Measurements from ENCODE around the gene RIPOR3.

Gene RIPOR3

DNA sequence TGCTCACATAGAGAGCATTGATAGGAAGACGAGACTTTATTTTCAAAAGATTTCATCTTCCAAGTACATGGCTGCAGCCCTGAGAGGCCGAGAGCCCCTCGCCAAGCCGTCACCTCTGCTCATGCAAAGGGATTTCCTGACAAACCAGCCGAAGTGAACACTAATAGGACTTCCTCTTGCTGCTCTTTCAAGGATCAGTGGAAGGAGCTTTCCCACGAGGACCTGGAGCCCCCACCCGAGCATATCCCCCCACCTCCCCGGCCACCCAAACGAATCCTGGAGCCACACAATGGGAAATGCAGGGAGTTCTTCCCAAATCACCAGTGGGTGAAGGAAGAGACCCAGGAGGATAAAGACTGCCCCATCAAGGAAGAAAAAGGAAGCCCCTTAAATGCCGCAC, 111.8 kb downstream of the RIPOR3 start:
- DNase-seq (ENCODE audit: low read depth in 1 of 2, low spot score in 1 of 2): no peak
- TF ChIP-seq GABPA (IDR thresholded peaks at IDR 0.05; ENCODE audit: low read depth) (no peak), POLR2AphosphoS5 (IDR thresholded peaks at IDR 0.05; ENCODE audit: low read depth) (no peak), SPI1 (IDR thresholded peaks at IDR 0.05; ENCODE audit: borderline replicate concordance, low read depth) (no peak)
- TF ChIP-seq, protein P1, sequence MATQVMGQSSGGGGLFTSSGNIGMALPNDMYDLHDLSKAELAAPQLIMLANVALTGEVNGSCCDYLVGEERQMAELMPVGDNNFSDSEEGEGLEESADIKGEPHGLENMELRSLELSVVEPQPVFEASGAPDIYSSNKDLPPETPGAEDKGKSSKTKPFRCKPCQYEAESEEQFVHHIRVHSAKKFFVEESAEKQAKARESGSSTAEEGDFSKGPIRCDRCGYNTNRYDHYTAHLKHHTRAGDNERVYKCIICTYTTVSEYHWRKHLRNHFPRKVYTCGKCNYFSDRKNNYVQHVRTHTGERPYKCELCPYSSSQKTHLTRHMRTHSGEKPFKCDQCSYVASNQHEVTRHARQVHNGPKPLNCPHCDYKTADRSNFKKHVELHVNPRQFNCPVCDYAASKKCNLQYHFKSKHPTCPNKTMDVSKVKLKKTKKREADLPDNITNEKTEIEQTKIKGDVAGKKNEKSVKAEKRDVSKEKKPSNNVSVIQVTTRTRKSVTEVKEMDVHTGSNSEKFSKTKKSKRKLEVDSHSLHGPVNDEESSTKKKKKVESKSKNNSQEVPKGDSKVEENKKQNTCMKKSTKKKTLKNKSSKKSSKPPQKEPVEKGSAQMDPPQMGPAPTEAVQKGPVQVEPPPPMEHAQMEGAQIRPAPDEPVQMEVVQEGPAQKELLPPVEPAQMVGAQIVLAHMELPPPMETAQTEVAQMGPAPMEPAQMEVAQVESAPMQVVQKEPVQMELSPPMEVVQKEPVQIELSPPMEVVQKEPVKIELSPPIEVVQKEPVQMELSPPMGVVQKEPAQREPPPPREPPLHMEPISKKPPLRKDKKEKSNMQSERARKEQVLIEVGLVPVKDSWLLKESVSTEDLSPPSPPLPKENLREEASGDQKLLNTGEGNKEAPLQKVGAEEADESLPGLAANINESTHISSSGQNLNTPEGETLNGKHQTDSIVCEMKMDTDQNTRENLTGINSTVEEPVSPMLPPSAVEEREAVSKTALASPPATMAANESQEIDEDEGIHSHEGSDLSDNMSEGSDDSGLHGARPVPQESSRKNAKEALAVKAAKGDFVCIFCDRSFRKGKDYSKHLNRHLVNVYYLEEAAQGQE (IDR thresholded peaks at IDR 0.05; ENCODE audit: insufficient replicate concordance, low read depth): no peak
- TF ChIP-seq, protein P2, sequence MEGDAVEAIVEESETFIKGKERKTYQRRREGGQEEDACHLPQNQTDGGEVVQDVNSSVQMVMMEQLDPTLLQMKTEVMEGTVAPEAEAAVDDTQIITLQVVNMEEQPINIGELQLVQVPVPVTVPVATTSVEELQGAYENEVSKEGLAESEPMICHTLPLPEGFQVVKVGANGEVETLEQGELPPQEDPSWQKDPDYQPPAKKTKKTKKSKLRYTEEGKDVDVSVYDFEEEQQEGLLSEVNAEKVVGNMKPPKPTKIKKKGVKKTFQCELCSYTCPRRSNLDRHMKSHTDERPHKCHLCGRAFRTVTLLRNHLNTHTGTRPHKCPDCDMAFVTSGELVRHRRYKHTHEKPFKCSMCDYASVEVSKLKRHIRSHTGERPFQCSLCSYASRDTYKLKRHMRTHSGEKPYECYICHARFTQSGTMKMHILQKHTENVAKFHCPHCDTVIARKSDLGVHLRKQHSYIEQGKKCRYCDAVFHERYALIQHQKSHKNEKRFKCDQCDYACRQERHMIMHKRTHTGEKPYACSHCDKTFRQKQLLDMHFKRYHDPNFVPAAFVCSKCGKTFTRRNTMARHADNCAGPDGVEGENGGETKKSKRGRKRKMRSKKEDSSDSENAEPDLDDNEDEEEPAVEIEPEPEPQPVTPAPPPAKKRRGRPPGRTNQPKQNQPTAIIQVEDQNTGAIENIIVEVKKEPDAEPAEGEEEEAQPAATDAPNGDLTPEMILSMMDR (IDR thresholded peaks at IDR 0.05; ENCODE audit: insufficient read depth, low read length): no peak
- Histone ChIP-seq H3K27ac (replicated peaks) (no peak overlapping the region), H3K27me3 (ENCODE audit: insufficient read depth, poor library complexity, severe bottlenecking) (no peaks in the 10 kb centered on the region), H3K4me3 (replicated peaks; ENCODE audit: insufficient read depth, low read length) (no peak overlapping the region)

DNA sequence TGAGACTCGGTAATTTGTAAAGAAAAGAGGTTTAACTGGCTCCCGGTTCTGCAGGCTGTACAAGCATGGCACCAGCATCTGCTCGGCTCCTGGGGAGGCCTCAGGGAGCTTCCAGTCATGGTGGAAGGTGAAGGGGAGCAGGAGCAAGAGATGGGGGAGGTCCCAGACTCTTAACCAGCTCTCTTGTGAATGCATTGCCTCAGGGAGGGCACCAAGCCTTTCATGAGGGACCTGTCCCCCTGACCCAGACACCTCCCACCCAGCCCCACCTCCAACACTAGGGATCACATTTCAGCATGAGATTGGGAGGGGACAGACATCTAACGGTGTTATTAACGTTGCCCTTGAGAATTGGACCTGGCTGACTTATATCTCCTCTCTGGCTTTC, 112.6 kb downstream of the RIPOR3 start:
- no peaks in the 10 kb centered on the region for H3K27me3 ChIP-seq (ENCODE audit: insufficient read depth, poor library complexity, severe bottlenecking)
- TF ChIP-seq, protein P2 (IDR thresholded peaks at IDR 0.05; ENCODE audit: insufficient read depth, low read length): no peak
- TF ChIP-seq GABPA (IDR thresholded peaks at IDR 0.05; ENCODE audit: low read depth) (no peak), POLR2AphosphoS5 (IDR thresholded peaks at IDR 0.05; ENCODE audit: low read depth) (no peak), SPI1 (IDR thresholded peaks at IDR 0.05; ENCODE audit: borderline replicate concordance, low read depth) (no peak)
- TF ChIP-seq, protein P1 (IDR thresholded peaks at IDR 0.05; ENCODE audit: insufficient replicate concordance, low read depth): no peak
- no peak overlapping the region for H3K4me3 ChIP-seq (replicated peaks; ENCODE audit: insufficient read depth, low read length)
- no peak overlapping the region for H3K27ac ChIP-seq (replicated peaks)
- no peak for DNase-seq (ENCODE audit: low read depth in 1 of 2, low spot score in 1 of 2)

DNA sequence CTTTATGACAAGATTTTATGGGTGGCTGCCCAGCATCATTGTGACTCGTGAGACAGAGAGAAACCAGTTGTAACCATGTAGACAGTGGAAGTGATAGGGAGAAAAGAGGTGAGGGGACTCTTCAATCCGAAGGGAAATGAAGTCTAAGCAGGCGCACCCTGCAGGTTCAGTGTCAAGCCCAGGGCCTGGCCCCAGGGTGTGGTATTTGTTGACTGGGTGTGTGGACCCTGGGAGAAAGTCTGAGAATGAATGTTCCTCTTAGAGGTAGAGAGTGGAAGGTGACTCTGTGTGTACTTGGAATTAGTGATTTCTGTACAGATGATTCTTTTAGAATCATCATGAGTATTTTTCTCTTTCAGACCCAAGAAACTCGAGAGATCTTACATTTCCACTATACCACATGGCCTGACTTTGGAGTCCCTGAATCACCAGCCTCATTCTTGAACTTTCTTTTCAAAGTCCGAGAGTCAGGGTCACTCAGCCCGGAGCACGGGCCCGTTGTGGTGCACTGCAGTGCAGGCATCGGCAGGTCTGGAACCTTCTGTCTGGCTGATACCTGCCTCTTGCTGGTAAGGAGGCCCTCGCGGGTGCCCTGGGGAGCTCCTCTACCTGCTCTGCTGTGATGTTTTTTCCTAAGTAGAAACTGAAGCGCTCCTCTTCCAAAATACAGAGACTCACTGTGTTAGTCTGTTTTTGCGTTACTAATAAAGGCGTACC, 113.1 kb downstream of the RIPOR3 start:
- Histone ChIP-seq H3K27ac (replicated peaks) (no peak overlapping the region), H3K4me3 (replicated peaks; ENCODE audit: insufficient read depth, low read length) (no peak overlapping the region), H3K27me3 (ENCODE audit: insufficient read depth, poor library complexity, severe bottlenecking) (no peaks in the 10 kb centered on the region)
- DNase-seq (ENCODE audit: low read depth in 1 of 2, low spot score in 1 of 2): no peak
- no peak for TF ChIP-seq SPI1 (IDR thresholded peaks at IDR 0.05; ENCODE audit: borderline replicate concordance, low read depth)
- TF ChIP-seq, protein P2 (IDR thresholded peaks at IDR 0.05; ENCODE audit: insufficient read depth, low read length): no peak
- no peak for TF ChIP-seq GABPA (IDR thresholded peaks at IDR 0.05; ENCODE audit: low read depth)
- no peak for TF ChIP-seq POLR2AphosphoS5 (IDR thresholded peaks at IDR 0.05; ENCODE audit: low read depth)
- TF ChIP-seq, protein P1 (IDR thresholded peaks at IDR 0.05; ENCODE audit: insufficient replicate concordance, low read depth): no peak
